AG09309 (cell line): Measurements from ENCODE around the gene KIAA0825.

Source experiments
- DNase-seq: peaks from one replicate; pipeline ENCODE4 v3.0.0-alpha.2; 2010; ENCODE audit warnings: low read depth
- H3K4me3 ChIP-seq: 2 replicates; pipeline ENCODE4 v1.5.1; 2011; ENCODE audit warnings: mild to moderate bottlenecking, low read depth, low read length, moderate library complexity; ENCODE audit not compliant: control insufficient read depth
- CTCF ChIP-seq: IDR thresholded peaks from 2 replicates; pipeline ENCODE4 v1.5.1; 2011; ENCODE audit warnings: mild to moderate bottlenecking, low read depth, low read length, inconsistent platforms; ENCODE audit not compliant: insufficient read depth, control insufficient read depth; ENCODE audit errors: missing control alignments

KIAA0825 gene

GRCh38 chr5:94621763-94622162 is 3.4 kb upstream of the KIAA0825 start:
- H3K4me3 ChIP-seq, result no peak overlapping the region
- no peak for TF ChIP-seq CTCF
- DNase-seq, result no peak

- TF ChIP-seq CTCF, result no peak
- H3K4me3 ChIP-seq, result no peak overlapping the region
- DNase-seq, result no peak
Observed at GRCh38 chr5:94620256-94620655, 1.9 kb upstream of the KIAA0825 start.

DNA sequence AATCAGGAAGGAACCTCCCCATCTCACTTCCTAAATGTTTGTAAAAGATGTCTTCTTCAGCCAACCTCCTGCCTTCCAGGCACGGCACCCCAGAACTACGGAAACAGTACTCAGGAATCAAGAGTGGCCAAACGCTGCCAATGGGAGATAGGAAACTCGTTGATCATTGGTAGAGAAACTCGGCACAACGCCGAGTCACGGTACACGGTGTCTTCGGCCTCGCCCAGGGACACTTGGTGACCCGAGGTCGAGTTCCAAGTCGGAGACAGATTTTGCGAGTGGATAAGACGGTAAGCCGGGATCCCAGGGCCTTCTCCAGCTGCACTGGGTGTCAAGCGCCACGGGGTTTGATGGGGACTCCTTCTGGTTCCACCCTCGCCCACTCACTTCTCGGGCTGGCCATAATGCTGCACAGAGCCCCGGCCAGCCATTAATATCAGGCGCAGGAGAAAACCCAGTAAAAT is 343 bp downstream of the KIAA0825 start:
- DNase-seq, result no peak
- peak overlapping the region; percentile 85 for H3K4me3 ChIP-seq
- TF ChIP-seq CTCF, result no peak

DNA sequence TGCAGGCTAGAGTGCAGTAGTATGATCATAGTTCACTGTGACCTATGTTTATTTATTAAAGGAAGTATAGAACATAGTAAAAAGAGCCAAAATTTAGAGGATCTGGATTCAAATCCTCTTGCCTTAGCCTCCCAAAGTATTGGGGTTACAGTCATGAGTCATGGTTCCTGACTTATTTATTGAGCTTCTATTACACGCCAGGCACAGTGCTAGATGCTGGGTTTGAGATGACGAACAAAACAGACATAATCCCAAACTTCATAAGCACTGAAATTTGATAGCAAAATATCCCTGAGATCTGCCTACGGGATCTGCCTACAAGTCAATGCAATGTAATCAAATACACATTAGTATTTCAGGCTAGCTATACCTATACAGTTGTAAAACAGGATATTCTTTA is 2.5 kb downstream of the KIAA0825 start:
- no peak for TF ChIP-seq CTCF
- H3K4me3 ChIP-seq, result no peak overlapping the region
- DNase-seq, result no peak

- TF ChIP-seq CTCF, result no peak
- H3K4me3 ChIP-seq, result no peak overlapping the region
- no peak for DNase-seq
Observed at GRCh38 chr5:94614156-94614805, 4.1 kb downstream of the KIAA0825 start.

GRCh38 chr5:94613583-94613982 is 4.8 kb downstream of the KIAA0825 start:
- H3K4me3 ChIP-seq, result no peak overlapping the region
- DNase-seq, result no peak
- TF ChIP-seq CTCF, result peak; percentile 13
